Omental fat pad (tissue), 4 donors: Measurements from ENCODE around the gene CEP83. TPM values are rescaled to one million over a fixed set of nuclear protein-coding genes. Genes with fewer than 3 reads are reported as not detected.
"Not testable (repeated sequence)": the region's sequence is repeated elsewhere in the genome, so short reads cannot be mapped to it uniquely, and the experiment has no call there.

ENCODE experiments used
- ATAC-seq: fragments of 150-250 bp; one replicate; pipeline ENCODE4 v1.9.1; 2016; ENCODE audit warnings: mild to moderate bottlenecking, moderate library complexity; ENCODE audit not compliant: low FRiP score
- DNase-seq: peaks from one replicate; pipeline ENCODE4 v3.0.0-alpha.2; 2019; ENCODE audit warnings: low spot score
- total RNA-seq, 4 donors: library from RNA; depleted of rRNA; stranded (reverse); fragments of >200 nt; gene quantifications; one replicate each; pipeline ENCODE4 v1.1.0, GENCODE V29; 2016
- TF ChIP-seq, protein P1 (sequence below), 3 donors: fragments of 450-650 bp; IDR thresholded peaks; one replicate each; pipeline ENCODE4 v1.5.1; 2016 to 2017; ENCODE audit warnings: antibody characterized with exemption in 3 of 3, mild to moderate bottlenecking in 3 of 3, moderate library complexity in 2 of 3

Gene CEP83
- total RNA-seq, 4 donors from 2014 or later: 11.0 to 42.4 (median 20.0) TPM

DNA sequence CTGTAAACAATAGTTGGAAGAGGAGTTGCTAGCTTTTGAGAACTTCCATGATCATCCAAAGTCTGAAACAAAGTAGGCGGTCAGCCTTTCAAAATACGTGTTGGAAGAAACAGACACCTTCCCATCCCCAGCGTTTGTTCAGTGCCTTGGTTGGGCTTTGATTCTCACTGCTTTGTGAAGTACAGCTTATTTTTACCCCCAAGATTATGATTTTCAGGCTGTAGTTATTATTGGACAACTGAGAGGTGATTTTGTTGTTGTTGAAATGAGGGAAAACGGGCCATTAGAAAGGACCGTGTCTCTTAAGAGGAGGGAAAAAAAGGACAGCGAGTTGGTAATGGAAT lies 921 bp upstream of the CEP83 start:
- TF ChIP-seq, protein P1, sequence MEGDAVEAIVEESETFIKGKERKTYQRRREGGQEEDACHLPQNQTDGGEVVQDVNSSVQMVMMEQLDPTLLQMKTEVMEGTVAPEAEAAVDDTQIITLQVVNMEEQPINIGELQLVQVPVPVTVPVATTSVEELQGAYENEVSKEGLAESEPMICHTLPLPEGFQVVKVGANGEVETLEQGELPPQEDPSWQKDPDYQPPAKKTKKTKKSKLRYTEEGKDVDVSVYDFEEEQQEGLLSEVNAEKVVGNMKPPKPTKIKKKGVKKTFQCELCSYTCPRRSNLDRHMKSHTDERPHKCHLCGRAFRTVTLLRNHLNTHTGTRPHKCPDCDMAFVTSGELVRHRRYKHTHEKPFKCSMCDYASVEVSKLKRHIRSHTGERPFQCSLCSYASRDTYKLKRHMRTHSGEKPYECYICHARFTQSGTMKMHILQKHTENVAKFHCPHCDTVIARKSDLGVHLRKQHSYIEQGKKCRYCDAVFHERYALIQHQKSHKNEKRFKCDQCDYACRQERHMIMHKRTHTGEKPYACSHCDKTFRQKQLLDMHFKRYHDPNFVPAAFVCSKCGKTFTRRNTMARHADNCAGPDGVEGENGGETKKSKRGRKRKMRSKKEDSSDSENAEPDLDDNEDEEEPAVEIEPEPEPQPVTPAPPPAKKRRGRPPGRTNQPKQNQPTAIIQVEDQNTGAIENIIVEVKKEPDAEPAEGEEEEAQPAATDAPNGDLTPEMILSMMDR (IDR thresholded peaks at IDR 0.05): no peak
- ATAC-seq: no peak
- no peak for DNase-seq

DNA sequence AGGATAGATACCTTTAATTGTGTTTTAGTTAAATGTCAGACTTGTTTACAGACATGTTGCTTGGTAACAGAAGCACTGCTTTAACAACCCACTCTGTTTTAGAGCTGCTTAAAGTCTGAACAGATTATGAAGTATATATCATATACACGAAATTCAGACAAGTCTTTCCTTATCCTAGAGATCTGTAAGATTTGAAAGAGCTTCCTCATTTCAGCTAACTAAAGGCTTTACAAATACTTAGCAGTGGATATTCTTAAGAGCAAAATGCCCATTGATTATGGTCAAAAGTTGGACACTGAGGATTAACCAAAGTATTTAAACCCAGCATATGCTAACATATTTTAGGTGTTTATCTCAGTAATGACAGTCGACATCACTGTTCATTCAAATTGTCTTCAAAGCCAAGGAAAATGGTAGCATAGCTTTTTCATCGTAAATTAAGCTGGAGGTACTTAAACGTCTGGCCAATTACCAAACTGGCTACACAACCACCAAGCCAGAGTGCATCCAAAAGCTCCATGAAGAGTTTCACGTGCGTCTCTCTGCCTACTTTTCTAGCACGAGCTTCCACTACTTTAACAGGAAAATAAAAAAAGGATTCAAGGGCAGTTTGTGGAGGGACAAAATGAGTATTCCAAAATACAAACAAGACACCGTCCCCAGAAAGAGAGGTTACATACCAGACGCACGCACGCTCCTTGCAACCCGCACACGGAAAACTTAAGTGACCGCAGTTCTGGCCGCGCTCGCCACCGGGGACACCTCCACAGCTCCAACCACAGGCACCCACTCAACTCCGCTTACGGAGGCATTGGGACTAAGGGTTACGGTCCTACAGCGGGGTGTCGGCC lies 565 bp downstream of the CEP83 start:
- TF ChIP-seq, protein P1 (IDR thresholded peaks at IDR 0.05): no peak
- DNase-seq (no peak), ATAC-seq (peak; percentile 48)

DNA sequence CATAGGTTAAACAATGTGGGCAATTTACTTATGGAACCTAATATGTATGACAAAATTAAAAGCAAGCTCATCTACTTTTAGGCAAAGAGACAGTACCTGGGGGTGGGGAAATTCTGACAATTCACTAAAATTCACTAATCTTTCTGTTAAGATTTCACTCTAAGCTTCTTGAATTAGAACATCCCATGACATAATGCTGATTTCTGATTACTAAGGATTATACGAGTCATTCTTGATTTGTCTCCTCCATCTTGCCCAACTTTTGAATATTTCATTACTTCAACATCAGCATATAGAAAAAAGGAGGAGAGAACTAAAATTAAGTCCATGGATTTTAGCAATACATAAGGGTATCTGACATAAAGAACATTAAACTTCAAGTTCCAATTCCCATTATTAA lies 2.4 kb downstream of the CEP83 start:
- TF ChIP-seq, protein P1 (IDR thresholded peaks at IDR 0.05): no peak
- DNase-seq (no peak), ATAC-seq (no peak)

- DNase-seq, ATAC-seq: not testable (repeated sequence)
Observed at GRCh38 chr12:94454318-94454717, 5.3 kb downstream of the CEP83 start.

DNA sequence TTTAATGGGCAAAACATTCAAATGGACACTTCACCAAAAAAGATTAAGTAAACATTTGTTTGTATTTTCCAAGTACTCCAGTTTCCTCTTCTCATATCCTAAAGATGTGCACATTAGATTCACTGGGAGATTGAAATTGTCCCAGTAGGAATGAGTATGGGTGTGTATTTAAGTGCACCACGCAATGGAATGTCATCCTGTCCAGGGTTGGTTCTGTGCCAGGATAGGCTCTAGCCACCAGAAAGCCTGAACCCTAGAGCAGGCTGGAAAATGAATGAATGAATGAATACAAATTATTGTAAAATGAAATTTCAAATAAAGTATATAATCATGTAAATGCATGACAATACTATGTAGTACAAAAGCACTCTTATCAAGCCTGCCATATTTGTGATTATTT lies 14.0 kb downstream of the CEP83 start:
- DNase-seq: no peak

DNA sequence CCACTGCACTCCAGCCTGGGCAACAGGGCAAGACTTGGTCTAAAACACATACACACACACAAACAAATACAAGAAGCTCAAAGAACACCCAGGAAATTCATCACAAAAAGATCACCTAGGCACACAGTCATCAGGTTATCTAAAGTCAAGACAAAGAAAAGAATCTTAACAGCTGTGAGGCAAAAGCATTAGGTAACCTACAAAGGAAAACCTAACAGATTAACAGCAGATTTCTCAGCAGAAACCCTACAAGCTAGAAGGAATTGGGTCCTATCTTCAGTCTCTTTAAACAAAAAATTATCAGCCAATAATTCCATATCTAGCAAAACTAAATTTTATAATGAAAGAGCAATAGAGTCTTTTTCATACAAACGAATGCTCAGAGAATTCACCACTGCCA lies 22.4 kb downstream of the CEP83 start:
- DNase-seq: no peak
- ATAC-seq: no peak
- TF ChIP-seq, protein P1 (IDR thresholded peaks at IDR 0.05): no peak

More for the DNA sequence above, 14.0 kb downstream of the CEP83 start:
- TF ChIP-seq, protein P1 (IDR thresholded peaks at IDR 0.05): no peak
- ATAC-seq: no peak

- no peak for ATAC-seq
- TF ChIP-seq, protein P1 (IDR thresholded peaks at IDR 0.05): no peak
- DNase-seq: no peak
Observed at GRCh38 chr12:94435511-94435927, 24.1 kb downstream of the CEP83 start.
